Measurements from ENCODE around the gene SBK3. TPM values are rescaled to one million over a fixed set of nuclear protein-coding genes. Genes with fewer than 3 reads are reported as not detected.

The SBK3 gene
- total and polyA plus RNA-seq, 10 of the 15 experiments (the other 5 are each of a cell fraction or from before 2014, with no cell fraction given) = not detected

GRCh38 chr19:55491546-55492360 is 53.6 kb downstream of the SBK3 start:
- in situ Hi-C loops (cut with MboI) = no loop called here
- POLR2A ChIA-PET = no interaction called here
- TF ChIP-seq CBX5 (IDR thresholded peaks at IDR 0.05; ENCODE audit: low read depth) (no peak), TCF7 (IDR thresholded peaks at IDR 0.05; ENCODE audit: borderline replicate concordance) (no peak), NKRF (conservative IDR thresholded peaks at IDR 0.05) (no peak), RB1 (IDR thresholded peaks at IDR 0.05; ENCODE audit: borderline replicate concordance) (no peak), RAD51 (IDR thresholded peaks at IDR 0.05) (no peak), ZBTB4 (CRISPR knock-in tag; IDR thresholded peaks at IDR 0.05) (no peak), USF1 (IDR thresholded peaks at IDR 0.05; ENCODE audit: borderline replicate concordance, extremely low read length, insufficient read depth, low read depth, low read length) (no peak), HCFC1 (IDR thresholded peaks at IDR 0.05; ENCODE audit: low read length) (no peak), CHD2 (IDR thresholded peaks at IDR 0.05; ENCODE audit: borderline replicate concordance, low read depth, low read length) (no peak), ATF2 (IDR thresholded peaks at IDR 0.05; ENCODE audit: low read length) (no peak), SMAD5 (IDR thresholded peaks at IDR 0.05; ENCODE audit: low read depth) (no peak), LARP7 (IDR thresholded peaks at IDR 0.05) (no peak), SIX5 (IDR thresholded peaks at IDR 0.05; ENCODE audit: low read depth, low read length, severe bottlenecking) (no peak)
- TF ChIP-seq, protein P1, sequence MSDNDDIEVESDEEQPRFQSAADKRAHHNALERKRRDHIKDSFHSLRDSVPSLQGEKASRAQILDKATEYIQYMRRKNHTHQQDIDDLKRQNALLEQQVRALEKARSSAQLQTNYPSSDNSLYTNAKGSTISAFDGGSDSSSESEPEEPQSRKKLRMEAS (IDR thresholded peaks at IDR 0.05; ENCODE audit: low read depth, low read length) = no peak
- TF ChIP-seq, protein P2, sequence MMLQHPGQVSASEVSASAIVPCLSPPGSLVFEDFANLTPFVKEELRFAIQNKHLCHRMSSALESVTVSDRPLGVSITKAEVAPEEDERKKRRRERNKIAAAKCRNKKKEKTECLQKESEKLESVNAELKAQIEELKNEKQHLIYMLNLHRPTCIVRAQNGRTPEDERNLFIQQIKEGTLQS (IDR thresholded peaks at IDR 0.05; ENCODE audit: borderline replicate concordance, extremely low read depth, low read depth, low read length) = no peak

More at GRCh38 chr19:55491546-55492360, 53.6 kb downstream of the SBK3 start:
- CTCF ChIA-PET = interaction anchor here (2.5 kb wide), 1 partner anchor 12 kb away, joined by 9 read pairs; no protein-coding TSS in a partner anchor
- H3K9me3 ChIP-seq (replicated peaks; ENCODE audit: control insufficient read depth, insufficient read depth, low read length) = no peaks in the 10 kb centered on the region
- H3K36me3 ChIP-seq (ENCODE audit: control insufficient read depth in 2 of 2, insufficient read depth in 2 of 2, low read length in 1 of 2) = no peaks in the 10 kb centered on the region
- DNase-seq (ENCODE audit: low read depth, low spot score) = no peak
- no peak overlapping the region for H3K27ac ChIP-seq (ENCODE audit: control insufficient read depth, insufficient read depth)
- H3K4me1 ChIP-seq (ENCODE audit: control insufficient read depth, insufficient read depth, low read length) = no peaks in the 10 kb centered on the region; the same call in 1 of the 2 replicates
- H3K79me2 ChIP-seq (ENCODE audit: control insufficient read depth, insufficient read depth, low read length) = no peaks in the 10 kb centered on the region
- intact Hi-C loops (cut with micrococcal nuclease; ENCODE audit: unreplicated experiment) = no loop called here
- WGBS (ENCODE audit: insufficient coverage, insufficient replicate concordance, low lambda C conversion rate, missing lambda C conversion rate) = 47% methylated on average over 23 of the region's 24 CpGs
- H2AFZ ChIP-seq (ENCODE audit: control insufficient read depth, low read depth, low read length) = no peak overlapping the region
- no peak overlapping the region for H3K9ac ChIP-seq (ENCODE audit: control insufficient read depth, insufficient read depth, low read length)
- no peak for ATAC-seq
- no peaks in the 10 kb centered on the region; a peak in 1 of 4 replicates for H3K27me3 ChIP-seq (replicated peaks in 1 of 2; ENCODE audit: control insufficient read depth in 2 of 2, insufficient read depth in 2 of 2, low read length in 1 of 2)
- no TSS peak for BruUV-seq (replicated peaks)
- H3K4me3 ChIP-seq = no peak overlapping the region
- no peaks in the 10 kb centered on the region for H4K20me1 ChIP-seq (ENCODE audit: control insufficient read depth, insufficient read depth)
- SMC1A ChIA-PET (ENCODE audit: uncharacterized antibody, unreplicated experiment) = no interaction called here
- H3K4me2 ChIP-seq (ENCODE audit: control insufficient read depth, insufficient read depth) = no peak overlapping the region
- no peak for FAIRE-seq
- RAD21 ChIA-PET (ENCODE audit: unreplicated experiment) = no interaction called here
